ENCODE data around the gene OSBPL2. TPM values are rescaled to one million over a fixed set of nuclear protein-coding genes. Genes with fewer than 3 reads are reported as not detected.

OSBPL2 gene
- polyA plus RNA-seq, 1 donor (not counting 4 experiments of a cell fraction or from before 2014, with no cell fraction given): 15.9 TPM

- dilution Hi-C loops (cut with MboI; ENCODE audit: extremely low pct_ligation_motif_present, low sequenced_read_pairs): no loop called here
- TF ChIP-seq EZH2 (IDR thresholded peaks at IDR 0.05; ENCODE audit: low read length) (no peak), CTCF (optimal IDR thresholded peaks at IDR 0.05 in 1 of 3, IDR thresholded peaks at IDR 0.05 in 1 of 3, conservative IDR thresholded peaks at IDR 0.05 in 1 of 3; ENCODE audit: extremely low read depth in 1 of 3, insufficient read depth in 2 of 3, low read length in 3 of 3) (no peak)
- DNase-seq (ENCODE audit: low read depth, low spot score) (no peak), FAIRE-seq (no peak)
- Histone ChIP-seq H3K4me2 (ENCODE audit: control insufficient read depth, extremely low read depth, insufficient read depth, low read depth, low read length) (no peak overlapping the region), H4K20me1 (ENCODE audit: control insufficient read depth, extremely low read depth, insufficient read depth, low read length) (no peaks in the 10 kb centered on the region), H2AFZ (ENCODE audit: control insufficient read depth, low read length) (no peak overlapping the region), H3K9me3 (ENCODE audit: control insufficient read depth, low read depth, low read length) (no peaks in the 10 kb centered on the region), H3K9me1 (ENCODE audit: control insufficient read depth, extremely low read depth, insufficient read depth, low read length) (no peaks in the 10 kb centered on the region), H3K4me1 (ENCODE audit: control insufficient read depth, extremely low read depth, insufficient read depth, low read length) (no peaks in the 10 kb centered on the region), H3K27ac (ENCODE audit: control insufficient read depth, insufficient read depth, low read length) (no peak overlapping the region), H3K4me3 (ENCODE audit: control insufficient read depth in 2 of 3, extremely low read depth in 1 of 3, insufficient read depth in 2 of 3, low read depth in 1 of 3, low read length in 3 of 3) (no peak overlapping the region), H3K27me3 (ENCODE audit: control insufficient read depth, extremely low read depth, insufficient read depth, low read length) (no peaks in the 10 kb centered on the region), H3K36me3 (ENCODE audit: control insufficient read depth in 2 of 2, extremely low read depth in 1 of 2, insufficient read depth in 2 of 2, low read length in 2 of 2) (peaks cover 32 to 42% of the 10 kb centered on the region in 2 experiments), H3K9ac (ENCODE audit: control insufficient read depth, extremely low read depth, insufficient read depth, low read length) (no peak overlapping the region), H3K79me2 (ENCODE audit: control insufficient read depth, insufficient read depth, low read length) (peaks cover 2% of the 10 kb centered on the region)
Measured at GRCh38 chr20:62198496-62198895, 39.8 kb upstream of the OSBPL2 start.

- TF ChIP-seq EZH2 (IDR thresholded peaks at IDR 0.05; ENCODE audit: low read length) (no peak), CTCF (optimal IDR thresholded peaks at IDR 0.05 in 1 of 3, IDR thresholded peaks at IDR 0.05 in 1 of 3, conservative IDR thresholded peaks at IDR 0.05 in 1 of 3; ENCODE audit: extremely low read depth in 1 of 3, insufficient read depth in 2 of 3, low read length in 3 of 3) (no peak)
- H2AFZ ChIP-seq (ENCODE audit: control insufficient read depth, low read length): no peak overlapping the region
- DNase-seq (ENCODE audit: low read depth, low spot score): no peak
- H3K36me3 ChIP-seq (ENCODE audit: control insufficient read depth in 2 of 2, extremely low read depth in 1 of 2, insufficient read depth in 2 of 2, low read length in 2 of 2): peaks cover 29 to 40% of the 10 kb centered on the region in 2 experiments
- no peak overlapping the region for H3K4me3 ChIP-seq (ENCODE audit: control insufficient read depth in 2 of 3, extremely low read depth in 1 of 3, insufficient read depth in 2 of 3, low read depth in 1 of 3, low read length in 3 of 3)
- no peak overlapping the region for H3K4me2 ChIP-seq (ENCODE audit: control insufficient read depth, extremely low read depth, insufficient read depth, low read depth, low read length)
- H3K79me2 ChIP-seq (ENCODE audit: control insufficient read depth, insufficient read depth, low read length): no peaks in the 10 kb centered on the region
- dilution Hi-C loops (cut with MboI; ENCODE audit: extremely low pct_ligation_motif_present, low sequenced_read_pairs): no loop called here
- no peak for FAIRE-seq
- no peaks in the 10 kb centered on the region for H3K9me3 ChIP-seq (ENCODE audit: control insufficient read depth, low read depth, low read length)
- H3K4me1 ChIP-seq (ENCODE audit: control insufficient read depth, extremely low read depth, insufficient read depth, low read length): no peaks in the 10 kb centered on the region
- no peaks in the 10 kb centered on the region for H3K27me3 ChIP-seq (ENCODE audit: control insufficient read depth, extremely low read depth, insufficient read depth, low read length)
- no peaks in the 10 kb centered on the region for H4K20me1 ChIP-seq (ENCODE audit: control insufficient read depth, extremely low read depth, insufficient read depth, low read length)
- no peak overlapping the region for H3K9ac ChIP-seq (ENCODE audit: control insufficient read depth, extremely low read depth, insufficient read depth, low read length)
- H3K27ac ChIP-seq (ENCODE audit: control insufficient read depth, insufficient read depth, low read length): no peak overlapping the region
- no peaks in the 10 kb centered on the region for H3K9me1 ChIP-seq (ENCODE audit: control insufficient read depth, extremely low read depth, insufficient read depth, low read length)
Measured at GRCh38 chr20:62198931-62199330, 39.4 kb upstream of the OSBPL2 start.

All from keratinocyte (primary cell).